ENCODE results near the gene INTS4.
"Not testable (repeated sequence)": the region's sequence is repeated elsewhere in the genome, so short reads cannot be mapped to it uniquely, and the experiment has no call there.

INTS4 gene

DNA sequence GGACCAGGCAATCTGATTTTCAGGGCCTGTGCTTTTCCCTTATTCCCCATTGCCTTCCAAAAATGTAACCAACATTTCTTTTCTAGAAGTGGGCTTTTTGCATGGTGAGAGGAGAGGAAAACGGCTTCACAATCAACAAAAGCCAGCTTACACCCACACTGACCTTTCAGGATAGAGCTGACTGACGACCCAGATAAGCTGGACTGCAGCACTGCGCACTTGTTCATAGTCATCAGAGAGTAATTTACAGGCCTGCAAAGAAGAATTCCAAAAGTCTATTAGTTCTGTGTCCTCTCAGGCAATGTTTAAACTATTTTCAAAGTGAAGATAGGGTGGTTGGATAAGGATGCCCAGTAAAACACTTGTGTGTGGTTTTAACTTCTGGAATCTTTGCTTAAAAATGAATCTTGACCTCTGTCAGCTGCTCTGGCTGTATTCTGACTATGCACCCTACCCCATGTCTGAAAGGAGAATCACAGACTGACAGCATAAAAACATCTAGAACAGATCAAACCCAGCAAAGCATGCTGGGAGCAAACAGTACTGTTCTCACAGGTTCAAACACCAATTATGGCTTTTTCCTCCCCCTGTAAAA, 35.8 kb downstream of the INTS4 start:
- not testable (repeated sequence) for DNase-seq (ENCODE audit: low spot score)

DNA sequence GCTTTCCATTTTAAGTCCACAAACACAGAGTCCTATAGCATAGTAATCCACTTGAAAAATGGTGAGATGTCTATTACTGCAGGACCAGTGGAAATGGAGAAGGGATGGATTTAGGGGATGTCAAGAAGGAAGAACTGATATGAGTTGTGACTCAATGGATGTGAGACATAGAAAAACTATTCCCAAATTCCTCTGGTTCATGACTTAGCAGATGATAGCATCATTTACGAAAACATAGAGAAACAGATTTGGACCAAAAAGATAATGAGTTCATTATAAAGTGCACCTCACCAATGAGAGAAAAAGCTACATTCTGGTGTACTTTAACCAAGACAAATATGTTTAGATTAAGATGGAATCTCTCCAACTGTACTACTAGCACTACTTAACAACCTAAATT, 51.2 kb downstream of the INTS4 start:
- DNase-seq (ENCODE audit: low spot score), result not testable (repeated sequence)

DNA sequence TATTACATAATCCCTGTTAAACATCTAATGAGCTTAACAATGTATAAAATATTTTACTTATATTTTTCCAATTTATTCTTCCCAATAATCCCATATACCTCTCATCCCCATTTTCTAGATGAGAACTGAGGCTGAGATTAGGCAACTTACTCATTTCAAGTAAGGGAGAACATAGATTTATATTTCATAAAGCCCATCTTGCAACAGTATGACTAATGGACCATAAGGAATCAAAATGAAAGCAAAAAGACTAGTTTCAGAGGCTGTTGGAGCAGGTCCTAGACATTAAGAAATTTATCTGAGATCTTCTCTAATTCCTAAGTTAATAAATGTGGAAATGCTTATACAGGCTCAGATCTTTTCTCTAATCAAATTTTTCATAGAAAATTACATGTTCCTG, 52.0 kb downstream of the INTS4 start:
- not testable (repeated sequence) for DNase-seq (ENCODE audit: low spot score)

DNA sequence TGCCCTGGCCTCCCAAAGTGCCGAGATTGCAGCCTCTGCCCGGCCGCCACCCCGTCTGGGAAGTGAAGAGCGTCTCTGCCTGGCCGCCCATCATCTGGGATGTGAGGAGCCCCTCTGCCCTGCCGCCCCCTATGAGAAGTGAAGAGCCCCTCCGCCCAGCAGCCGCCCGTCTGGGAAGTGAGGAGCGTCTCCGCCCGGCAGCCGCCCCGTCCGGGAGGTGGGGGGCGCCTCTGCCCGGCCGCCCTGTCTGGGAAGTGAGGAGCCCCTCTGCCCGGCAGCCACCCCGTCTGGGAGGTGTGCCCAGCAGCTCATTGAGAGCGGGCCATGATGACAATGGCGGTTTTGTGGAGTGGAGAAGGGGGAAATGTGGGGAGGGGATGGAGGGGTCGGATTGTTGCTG, 60.9 kb downstream of the INTS4 start:
- DNase-seq (ENCODE audit: low spot score), result not testable (repeated sequence)

DNA sequence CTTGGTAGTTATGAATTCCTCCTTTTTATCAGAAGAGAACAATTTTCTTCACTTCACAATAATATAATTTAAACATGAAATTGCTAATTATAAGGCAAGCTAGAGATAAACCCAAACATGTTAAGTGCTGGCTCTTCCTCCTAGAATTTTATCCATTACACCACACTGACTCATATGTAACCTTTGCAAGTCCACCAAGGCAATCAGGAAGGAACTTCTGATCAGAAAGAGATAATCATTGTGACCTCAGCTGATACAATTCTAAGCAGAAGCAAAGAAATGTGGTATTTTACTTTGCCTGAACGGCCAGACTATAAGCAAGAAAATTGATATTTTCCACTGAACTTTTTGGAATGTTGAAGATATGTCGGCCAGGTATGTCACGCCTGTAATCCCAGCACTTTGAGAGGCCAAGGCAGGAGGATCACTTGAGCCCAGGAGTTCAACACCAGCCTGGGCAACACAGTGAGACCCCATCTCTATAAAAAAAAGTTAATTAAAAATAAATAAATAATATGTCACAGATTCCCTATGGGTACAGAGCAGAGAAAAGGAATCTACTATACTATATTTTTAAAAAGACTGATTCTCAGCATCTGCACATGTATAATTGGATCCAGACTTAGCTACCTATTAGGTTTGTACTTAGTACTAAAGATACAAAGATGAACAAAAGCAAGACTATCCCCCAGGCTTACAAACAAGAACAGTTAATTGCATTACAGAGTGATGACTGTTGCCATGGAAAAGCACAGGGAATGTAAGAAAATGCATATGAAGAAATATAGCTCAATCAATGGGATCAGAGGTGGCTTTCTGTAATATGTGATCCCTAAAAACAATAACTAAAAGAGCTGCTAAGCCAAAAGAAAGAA, 63.9 kb downstream of the INTS4 start:
- DNase-seq (ENCODE audit: low spot score), result not testable (repeated sequence)

DNA sequence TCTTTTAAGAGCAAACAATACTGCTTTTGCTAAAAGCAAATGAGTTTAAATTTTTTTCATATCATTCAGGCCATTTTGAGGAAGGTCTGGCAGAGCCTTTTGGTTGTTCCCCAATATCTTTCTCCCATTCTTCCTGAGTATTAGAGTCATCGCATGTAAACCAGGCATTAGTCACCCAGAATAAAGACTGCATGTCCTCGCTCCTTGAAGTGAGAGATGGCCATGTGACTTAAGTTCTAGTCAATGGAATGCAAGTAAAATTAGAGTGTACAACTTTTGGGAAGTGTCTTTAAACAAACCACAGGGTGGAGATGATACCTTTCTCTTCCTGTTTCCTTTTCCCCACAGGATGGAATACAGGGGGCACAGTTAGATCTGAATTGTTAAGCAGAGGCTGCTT, 76.8 kb downstream of the INTS4 start:
- DNase-seq (ENCODE audit: low spot score), result not testable (repeated sequence)

DNA sequence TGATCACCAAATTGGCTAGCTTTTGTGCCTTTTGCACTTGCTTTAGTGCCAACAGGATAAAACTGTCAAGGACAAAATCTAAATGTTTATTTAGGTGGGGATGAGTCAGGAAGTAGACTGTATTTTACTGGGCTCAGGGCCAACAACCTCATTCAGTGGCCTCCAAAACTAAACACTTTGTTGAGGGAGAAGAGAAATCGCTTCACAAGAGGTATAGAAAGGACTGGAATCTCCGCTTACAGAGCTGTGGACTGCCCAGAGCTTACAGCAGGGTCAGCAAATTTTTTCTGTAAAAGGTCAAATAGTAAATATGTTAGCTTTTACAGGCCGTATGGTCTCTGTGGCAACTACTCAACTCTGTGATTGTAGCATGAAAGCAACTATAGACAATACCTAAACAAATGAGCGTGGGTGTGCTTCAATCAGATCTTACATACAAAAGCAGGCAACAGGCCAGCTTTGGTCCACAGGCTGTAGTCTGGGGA, 80.1 kb downstream of the INTS4 start:
- not testable (repeated sequence) for DNase-seq (ENCODE audit: low spot score)

DNA sequence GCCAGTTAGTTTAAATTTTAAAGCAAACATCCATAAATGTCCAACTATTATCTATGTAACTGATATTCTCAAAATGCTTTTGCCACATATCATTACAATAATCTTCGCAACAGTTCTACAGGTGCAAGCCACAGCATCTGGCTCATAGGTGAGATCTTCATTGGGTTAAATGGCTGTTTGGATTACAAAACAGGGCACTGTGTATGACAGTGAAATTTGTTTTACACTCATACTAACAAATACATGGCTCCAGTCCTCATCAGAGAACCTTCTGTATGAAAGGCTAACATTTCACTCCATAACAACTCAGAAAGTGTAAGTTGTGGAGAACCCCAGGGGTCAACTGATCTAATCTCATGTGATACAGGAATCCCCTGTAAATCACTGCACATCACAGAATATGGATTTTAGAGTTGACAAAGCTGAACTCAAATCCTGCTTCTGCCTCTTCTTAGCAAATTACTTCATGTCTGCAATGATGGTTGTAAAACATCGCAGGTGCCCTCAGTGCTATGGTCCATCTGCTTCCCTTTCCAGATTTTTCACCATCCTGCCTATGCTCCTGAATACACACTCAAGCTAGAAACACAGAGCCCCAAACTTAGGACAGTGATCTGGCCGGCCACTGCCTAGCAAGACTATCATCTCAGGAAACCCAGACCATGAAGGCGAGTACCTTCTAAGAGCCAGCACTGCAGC, 80.7 kb downstream of the INTS4 start:
- not testable (repeated sequence) for DNase-seq (ENCODE audit: low spot score)

DNA sequence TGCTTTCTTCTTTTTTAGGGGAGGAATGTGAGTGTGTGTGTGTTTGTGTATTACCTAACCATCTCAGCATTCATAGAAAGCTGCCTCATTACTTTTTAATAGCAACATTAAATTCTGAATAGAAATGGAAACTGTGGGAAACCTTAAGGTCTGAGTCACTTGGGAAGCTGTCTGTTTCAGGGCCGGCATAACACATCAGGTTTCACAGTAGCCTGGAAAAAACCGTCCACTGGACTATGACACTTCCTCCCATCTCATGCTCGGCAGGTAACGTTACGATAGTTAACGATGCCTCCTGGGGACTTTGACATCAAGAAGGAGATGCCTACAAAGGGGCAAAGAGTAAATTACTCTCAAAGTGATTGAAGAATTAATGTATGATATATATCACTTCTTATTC, 83.6 kb downstream of the INTS4 start:
- DNase-seq (ENCODE audit: low spot score), result not testable (repeated sequence)

DNA sequence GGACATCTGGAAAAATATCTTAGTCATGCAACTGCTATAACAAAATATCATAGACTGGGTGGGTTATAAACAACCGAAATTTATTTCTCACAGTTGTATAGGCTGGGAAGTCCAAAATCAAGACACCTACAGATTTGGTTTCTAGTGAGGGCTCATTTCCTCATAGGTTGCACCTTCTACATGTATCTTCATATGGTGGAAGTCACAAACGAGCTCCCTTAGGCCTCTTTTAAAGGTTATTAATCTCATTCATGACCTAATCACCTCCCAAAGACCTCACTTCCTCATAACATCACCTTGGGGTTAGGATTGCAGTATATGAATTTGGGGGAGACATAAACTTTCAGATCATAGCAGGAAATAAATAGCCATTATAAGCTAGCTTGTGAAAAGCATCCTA, 85.2 kb downstream of the INTS4 start:
- DNase-seq (ENCODE audit: low spot score), result no peak

DNA sequence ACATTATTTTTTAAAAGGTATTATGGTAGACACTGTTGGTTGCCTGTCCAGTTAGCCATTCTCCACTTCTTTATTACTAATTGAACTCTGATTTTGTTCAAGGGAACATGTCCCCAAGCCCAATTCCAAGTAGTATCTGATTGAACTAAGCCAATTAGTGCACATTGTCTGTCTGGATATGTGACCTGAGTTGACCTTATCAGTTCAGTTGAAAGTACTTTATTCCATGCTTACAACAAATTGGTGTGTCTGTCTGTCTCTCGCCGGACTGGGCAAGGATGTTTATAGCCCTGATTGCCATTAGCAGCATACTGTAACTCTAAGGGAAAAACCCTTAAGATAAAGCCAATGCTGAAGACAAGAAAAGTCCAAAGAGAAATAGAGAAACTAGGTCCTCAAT, 85.6 kb downstream of the INTS4 start:
- no peak for DNase-seq (ENCODE audit: low spot score)

DNA sequence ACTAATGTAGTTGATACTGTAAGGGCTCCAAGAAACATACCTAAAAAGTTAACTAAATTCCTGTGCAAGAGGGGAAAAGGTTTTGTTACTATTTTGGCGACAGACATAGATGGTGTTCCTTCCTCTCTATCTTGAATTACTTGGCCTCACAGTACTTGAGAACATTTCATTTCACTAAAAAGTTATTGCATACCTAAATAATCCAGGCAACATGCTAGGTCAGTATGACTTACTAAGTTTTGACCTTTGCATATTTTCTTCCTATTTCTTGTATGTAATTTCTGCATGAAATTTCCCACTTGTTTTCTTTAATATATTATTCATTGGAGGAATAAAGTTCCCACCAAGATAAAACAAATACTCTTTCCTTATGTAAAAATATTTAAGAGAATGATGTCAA, 99.5 kb downstream of the INTS4 start:
- not testable (repeated sequence) for DNase-seq (ENCODE audit: low spot score)

DNA sequence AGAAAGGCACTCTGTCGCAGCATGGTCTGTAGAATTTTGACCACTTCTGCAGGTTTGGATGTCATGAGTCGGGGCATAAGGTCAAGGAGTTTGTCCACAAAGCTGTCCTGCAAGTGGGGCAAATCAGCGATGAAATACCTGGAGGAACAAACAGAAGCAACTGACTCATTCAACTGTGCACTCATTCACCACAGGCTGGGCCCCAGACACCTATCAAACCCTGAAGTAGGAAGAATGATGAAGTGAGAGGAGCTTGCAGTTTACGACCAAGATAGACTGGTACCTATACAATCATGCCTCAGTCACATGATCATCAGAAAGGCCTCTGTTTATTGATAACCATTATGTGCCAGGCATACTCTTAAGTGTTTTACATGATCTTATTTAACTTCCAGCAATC, 102.8 kb downstream of the INTS4 start:
- not testable (repeated sequence) for DNase-seq (ENCODE audit: low spot score)

DNA sequence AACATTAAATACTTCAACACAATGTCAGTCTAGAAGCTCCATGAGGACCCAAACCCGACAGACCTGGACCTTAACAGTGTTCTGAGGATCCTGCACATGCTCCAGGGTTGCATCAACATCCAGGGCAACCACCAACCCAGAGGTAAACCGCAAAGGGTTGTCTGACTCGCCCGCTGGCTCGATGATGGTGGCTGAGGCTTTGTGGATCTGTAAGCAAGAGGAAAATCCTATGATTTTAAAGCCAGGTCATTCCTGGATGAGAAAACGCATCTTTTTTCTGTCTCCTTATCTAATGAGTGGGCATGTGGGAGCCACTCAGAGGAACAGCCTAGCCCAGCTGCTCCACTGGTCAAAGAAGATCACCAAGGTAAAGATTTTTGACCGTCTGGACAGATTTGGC, 103.2 kb downstream of the INTS4 start:
- DNase-seq (ENCODE audit: low spot score), result not testable (repeated sequence)

DNA sequence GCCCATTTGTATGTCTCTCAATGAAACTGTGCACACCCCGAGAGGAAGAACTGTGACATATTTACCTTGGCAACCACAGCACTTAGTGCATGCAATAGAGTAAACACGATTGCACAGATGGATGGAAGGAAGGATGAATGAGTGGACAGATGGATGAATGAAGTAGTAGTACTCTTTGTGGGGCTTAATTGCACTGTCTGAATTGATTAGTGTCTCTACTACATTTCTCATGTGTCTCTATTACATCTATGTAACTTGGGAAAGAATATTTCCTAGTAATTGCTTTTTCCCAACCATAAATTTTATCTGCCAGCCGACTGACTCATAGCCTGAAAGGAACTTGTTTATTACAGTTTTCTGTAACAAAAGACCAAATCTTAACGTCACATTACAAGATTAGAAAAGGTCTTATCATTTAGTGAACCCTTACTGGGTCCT, 103.8 kb downstream of the INTS4 start:
- DNase-seq (ENCODE audit: low spot score), result not testable (repeated sequence)

DNA sequence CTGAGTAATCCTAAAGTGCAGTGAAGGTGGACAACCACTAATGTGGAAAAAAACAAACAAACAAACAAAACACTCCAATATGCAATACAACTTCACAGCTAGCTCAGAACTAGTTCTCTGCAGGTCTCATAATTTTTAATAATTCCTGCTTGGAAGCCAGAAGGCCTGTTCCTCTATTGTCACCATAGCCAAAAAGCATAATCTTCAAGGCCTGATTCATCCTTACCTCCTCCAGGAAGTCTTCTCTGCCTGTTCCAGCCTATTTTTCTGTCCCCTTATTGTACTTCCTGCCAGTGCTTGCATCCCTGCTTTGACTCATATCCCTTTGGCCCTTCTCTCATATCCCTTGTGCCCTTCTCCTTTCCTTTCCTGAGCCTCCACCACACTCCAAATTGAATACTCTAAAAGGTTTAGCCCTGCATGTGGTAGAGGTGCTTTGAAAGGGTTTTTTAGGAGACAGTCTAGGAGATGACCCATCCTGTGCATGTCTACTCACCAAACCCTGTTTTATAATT, 104.3 kb downstream of the INTS4 start:
- not testable (repeated sequence) for DNase-seq (ENCODE audit: low spot score)

DNA sequence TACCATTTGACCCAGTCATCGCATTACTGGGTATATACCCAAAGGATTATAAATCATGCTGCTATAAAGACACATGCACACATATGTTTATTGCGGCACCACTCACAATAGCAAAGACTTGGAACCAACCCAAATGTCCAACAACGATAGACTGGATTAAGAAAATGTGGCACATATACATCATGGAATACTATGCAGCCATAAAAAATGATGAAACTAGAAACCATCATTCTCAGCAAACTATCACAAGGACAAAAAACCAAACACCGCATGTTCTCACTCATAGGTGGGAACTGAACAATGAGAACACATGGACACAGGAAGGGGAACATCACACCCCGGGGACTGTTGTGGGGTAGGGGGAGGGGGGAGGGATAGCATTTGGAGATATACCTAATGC, 105.4 kb downstream of the INTS4 start:
- DNase-seq (ENCODE audit: low spot score), result not testable (repeated sequence)

DNA sequence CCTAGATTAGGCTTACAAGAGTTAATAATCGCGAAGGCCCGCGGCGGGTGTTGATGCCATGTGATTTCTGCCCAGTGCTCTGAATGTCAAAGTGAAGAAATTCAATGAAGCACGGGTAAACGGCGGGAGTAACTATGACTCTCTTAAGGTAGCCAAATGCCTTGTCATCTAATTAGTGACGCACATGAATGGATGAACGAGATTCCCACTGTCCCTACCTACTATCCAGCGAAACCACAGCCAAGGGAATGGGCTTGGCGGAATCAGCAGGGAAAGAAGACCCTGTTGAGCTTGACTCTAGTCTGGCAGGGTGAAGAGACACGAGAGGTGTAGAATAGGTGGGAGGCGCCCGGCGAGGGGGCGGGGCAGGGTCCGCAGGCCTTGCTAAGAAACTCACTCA, 108.1 kb downstream of the INTS4 start:
- no peak for DNase-seq (ENCODE audit: low spot score)

DNA sequence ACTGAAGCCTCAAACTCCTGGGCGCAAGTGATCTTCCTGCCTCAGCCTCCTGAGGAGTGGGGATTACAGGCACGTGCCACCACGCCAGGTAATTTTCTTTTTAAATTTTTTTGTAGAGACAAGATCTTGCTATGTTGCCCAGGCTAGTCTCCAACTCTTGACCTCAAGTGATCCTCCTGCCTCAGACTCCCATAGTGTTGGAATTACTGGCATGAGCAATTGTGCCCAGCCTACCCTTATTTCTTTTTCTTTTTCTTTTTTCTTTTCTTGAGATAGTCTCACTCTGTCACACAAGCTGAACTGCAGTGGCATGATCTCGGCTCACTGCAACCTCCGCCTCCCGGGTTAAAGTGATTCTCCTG, 109.7 kb downstream of the INTS4 start:
- no peak for DNase-seq (ENCODE audit: low spot score)

DNA sequence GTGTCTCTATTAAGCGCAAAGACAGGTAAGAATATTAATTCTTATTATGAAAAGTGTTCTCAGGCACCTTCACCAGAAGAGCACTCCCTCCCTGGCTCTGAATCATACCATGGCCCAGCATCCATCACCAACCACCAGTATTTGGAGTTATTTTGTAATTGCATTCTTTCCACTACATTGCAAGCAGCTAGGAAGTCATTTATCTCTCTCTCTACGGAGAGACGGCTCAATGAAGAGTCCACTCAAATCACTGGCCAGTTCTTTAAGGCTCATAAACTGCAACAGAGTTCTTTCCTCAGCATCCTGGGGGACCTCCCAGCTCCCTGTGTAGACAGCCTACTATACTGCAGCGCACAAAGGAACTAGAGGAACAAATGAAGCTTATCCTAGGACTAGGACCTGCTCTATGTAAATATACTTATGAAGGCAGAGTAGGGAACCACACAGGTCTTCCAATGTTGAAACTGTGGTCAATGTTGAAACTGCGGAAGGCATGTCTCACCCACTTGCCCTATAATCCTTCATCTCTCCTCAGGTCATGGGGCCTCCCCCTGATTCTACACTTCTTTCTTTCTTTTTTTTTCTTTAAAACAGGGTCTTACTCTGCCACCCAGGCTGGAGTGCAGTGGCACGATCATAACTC, 110.2 kb downstream of the INTS4 start:
- no peak for DNase-seq (ENCODE audit: low spot score)

DNA sequence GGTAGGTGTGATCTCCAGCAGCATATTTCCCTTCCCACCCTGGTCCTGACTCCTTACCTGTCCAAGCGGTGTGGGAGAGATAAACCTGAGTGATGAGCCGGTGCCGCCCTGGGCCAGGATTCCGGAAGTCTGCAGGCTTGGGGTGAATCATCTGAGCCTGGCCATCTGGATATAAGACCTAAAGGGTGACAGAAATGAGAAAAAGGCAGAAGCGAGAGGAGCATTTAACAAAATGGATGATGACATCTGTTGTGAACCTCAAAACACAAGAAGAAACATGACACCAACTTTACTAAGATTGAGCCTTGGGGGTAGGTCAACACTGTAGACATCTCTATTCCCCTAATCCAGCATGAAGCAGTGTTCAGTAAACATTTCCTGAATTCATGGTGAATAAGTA, 110.7 kb downstream of the INTS4 start:
- no peak for DNase-seq (ENCODE audit: low spot score)

DNA sequence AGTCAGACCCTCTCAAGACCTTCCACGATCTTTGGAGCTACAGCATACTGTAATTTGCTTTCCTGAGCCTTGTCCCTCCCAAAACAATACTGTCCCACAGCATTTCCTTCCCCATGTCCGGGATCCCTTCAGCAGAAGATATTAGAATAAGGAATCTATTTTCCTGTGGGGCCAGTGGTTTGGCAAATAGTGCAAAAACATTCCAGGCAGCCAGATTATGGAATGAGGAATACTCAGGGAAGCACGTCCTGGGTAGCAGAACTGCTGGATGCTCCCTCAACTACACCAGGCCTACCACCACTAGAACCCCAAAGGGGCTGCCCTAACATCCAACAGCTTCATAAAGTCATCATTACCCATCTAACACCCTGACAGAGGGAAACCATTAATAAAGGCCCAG, 112.1 kb downstream of the INTS4 start:
- DNase-seq (ENCODE audit: low spot score), result no peak
